HG03064 (cell line): ENCODE measurements around the gene CLEC20A.

Experiments
- ATAC-seq: cut with Tn5 transposase; IDR thresholded peaks from one replicate; pipeline ENCODE4 v1.9.1; 2021; ENCODE audit warnings: low read depth; ENCODE audit not compliant: unreplicated experiment

CLEC20A gene

GRCh38 chr1:178496410-178497135 lies at the start of gene CLEC20A:
Gene CLEC20A (minus strand): TSS chr1:178496964. CDS start chr1:178496939, 25 bp downstream.
- ATAC-seq: no peak

DNA sequence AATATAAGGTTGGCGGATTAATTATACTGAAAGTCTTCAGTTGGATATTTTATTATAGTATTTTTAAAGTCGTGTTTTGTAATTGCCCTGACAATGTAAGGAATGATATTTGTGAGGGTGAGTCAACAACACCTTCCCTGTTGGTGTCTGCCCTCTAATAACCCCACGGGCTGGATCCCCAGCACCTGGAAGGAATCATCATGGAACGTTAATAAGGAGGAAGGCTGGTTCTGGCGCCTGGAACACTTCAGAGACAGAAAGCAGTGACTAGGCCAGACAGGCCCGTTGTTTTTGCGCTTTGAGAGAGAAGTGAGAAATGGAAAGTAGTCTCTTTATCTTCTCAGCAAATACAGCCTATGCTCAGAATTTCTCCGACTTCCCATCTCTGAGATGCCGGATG lies 47.8 kb upstream of the CLEC20A start:
- no peak for ATAC-seq

GRCh38 chr1:178543290-178543607 lies 46.5 kb upstream of the CLEC20A start:
- ATAC-seq: peak; percentile 39

- ATAC-seq: peak; percentile 63
Measured at GRCh38 chr1:178542554-178543289, 46.0 kb upstream of the CLEC20A start.

- ATAC-seq: peak; percentile 60
Measured at GRCh38 chr1:178541829-178542553, 45.2 kb upstream of the CLEC20A start.

- ATAC-seq: no peak
Measured at GRCh38 chr1:178541379-178541778, 44.6 kb upstream of the CLEC20A start.

DNA sequence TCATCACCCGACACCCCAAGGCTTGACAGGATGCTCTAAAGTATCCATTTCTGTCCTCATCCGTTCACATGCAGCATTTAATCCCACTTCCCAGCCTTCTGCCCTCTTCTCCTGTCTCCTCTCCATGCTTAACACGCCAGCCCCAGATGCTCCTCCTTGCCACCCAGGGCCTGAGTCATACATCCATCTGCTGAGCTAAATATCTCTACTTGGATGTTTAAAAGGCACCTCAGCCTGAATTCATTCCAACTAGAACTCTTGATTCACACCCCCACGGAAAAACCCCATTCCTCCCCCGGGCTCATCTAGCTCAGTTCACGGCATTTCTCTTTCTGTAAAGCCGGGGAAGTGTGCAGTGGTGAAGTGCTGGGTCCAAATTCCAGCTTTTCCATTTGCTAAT lies 43.9 kb upstream of the CLEC20A start:
- no peak for ATAC-seq

DNA sequence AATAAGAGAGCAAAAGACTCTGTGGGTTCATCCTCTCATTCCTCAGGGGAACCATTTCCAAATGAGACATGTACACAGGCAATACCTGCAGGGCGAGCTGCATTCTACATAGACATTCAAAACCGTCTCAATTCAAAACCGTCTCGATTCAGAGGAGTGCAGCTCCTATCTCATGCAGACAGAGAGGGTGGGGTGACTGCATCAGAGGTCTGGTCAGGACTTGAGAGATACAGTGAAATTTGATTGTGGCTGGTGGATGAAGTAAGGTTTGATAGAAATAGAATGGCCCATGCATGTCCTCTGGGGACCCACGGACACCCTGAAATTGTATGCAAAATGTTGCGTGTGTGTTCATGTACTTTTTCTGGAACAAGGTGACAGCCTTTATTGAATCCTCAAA lies 43.4 kb upstream of the CLEC20A start:
- ATAC-seq: no peak

DNA sequence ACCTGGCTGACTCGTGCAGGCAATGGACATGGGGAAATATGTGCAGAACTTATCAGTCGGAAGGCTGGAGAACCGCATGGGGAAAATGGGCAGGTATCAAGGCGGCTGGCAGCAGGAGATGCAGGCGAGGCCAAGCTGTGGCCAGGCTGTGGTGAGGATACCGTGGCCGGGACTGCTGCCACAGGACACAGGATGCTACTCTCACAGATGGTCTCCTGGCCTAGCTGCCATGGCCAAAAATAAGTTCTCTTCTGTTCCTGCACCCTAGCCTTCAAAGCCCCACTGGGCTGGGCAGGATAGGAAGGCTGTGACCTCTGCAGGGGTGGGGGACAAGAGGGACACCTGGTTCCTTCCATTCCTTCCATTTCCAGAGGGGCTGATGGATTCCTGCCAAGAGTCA lies 42.5 kb upstream of the CLEC20A start:
- ATAC-seq: no peak

- no peak for ATAC-seq
Measured at GRCh38 chr1:178538192-178538916, 41.6 kb upstream of the CLEC20A start.

- ATAC-seq: no peak
Measured at GRCh38 chr1:178537382-178538090, 40.8 kb upstream of the CLEC20A start.

DNA sequence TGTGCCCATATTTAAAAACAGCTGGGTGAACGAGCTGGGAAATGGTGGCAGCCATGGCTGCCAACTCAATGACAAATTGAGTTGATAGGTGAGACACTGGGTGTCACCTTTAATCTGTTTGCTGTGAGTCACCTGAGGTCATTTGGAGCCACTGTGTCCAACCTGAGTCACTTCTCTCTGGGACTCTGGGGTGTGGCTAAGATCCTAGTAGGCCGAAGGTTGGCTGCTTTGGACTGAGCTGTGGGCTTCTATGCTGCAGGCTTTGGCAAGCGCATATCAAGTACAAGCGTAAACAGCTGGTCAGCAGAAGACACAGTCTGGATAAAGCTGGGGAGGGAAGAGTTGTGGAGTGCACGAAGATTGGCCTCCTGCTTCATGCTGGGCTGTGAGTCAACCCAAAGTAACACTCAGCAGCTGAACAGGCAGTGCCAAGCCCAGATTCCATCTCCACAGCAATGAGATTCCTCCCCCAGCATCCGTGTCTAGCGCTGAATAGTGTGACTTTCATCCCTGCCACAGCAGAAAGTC lies 40.1 kb upstream of the CLEC20A start:
- ATAC-seq: no peak

- ATAC-seq: no peak
Measured at GRCh38 chr1:178536329-178536728, 39.6 kb upstream of the CLEC20A start.

GRCh38 chr1:178534137-178534868 lies 37.5 kb upstream of the CLEC20A start:
- ATAC-seq: no peak

- ATAC-seq: no peak
Measured at GRCh38 chr1:178533121-178533946, 36.6 kb upstream of the CLEC20A start.

DNA sequence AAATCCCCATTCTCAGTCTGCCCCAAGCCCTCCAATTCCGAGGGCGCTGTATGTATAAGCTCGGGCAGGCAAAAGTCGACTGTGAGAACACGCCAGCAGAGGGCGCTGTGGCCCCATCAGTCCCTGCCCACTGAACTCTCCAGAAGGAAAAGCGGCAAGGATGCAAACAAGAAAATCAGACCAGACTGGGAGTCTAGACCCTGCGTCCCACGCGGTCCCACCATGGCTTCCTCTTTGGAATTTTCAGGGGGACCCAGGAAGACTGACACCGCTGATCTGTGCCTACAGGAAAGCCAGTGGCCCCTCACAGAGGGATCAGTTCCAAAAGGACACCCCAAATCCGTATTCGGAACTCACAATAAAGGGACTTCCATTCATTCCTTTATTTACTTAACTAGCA lies 35.6 kb upstream of the CLEC20A start:
- peak; percentile 68 for ATAC-seq

DNA sequence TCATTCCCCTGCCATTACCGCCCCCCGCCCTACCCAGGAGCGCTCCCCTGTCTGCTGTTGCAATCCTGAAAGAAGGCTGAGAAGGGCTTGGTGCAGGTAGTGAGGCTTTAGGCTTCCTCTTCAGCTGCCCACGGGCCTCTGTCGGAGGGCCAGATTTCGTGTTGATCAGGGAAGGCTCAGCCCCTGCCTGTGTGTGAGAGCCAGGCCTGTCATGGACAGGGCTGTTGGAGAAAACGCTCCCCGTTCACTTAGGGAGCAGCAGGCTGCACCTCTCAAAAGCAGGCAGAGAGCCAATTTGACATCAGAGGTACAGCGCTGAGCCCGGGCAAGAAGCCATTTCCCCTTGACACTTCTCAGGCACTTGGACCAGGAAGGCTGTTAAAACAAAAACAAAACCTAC lies 35.1 kb upstream of the CLEC20A start:
- ATAC-seq: peak; percentile 14

DNA sequence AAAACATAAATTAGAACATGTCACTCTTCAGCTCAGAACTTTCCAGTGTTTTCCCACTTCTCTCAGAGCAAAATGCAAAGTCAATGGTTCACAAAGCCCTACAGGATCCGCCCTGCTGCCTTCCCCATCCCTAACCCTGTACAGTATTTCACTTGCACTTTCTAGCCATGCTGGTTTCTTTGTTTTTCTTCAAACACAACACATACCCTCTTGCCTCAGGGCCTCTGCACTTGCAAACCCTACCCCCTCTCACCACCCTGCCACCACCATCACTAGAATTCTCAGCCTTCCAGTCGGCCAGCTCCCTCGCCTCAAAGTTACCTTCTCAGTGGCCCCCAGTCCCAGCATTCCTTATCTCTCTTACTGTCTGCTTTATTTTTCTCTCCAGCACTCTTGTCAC lies 33.7 kb upstream of the CLEC20A start:
- ATAC-seq: no peak

- ATAC-seq: no peak
Measured at GRCh38 chr1:178530037-178530402, 33.3 kb upstream of the CLEC20A start.
